ENCODE results near the gene ADGRB3. TPM values are rescaled to one million over a fixed set of nuclear protein-coding genes. Genes with fewer than 3 reads are reported as not detected.

ADGRB3 gene
- total and polyA plus RNA-seq, 7 donors, result 0.60 to 11.5 (median 9.7) TPM; not detected in 1

- TF ChIP-seq EP300 (IDR thresholded peaks at IDR 0.05) (no peak), POLR2A (IDR thresholded peaks at IDR 0.05) (no peak), CTCF (IDR thresholded peaks at IDR 0.05) (no peak), POLR2AphosphoS5 (IDR thresholded peaks at IDR 0.05) (no peak)
- H3K9me3 ChIP-seq, result no peaks in the 10 kb centered on the region
- no peak for DNase-seq
- intact Hi-C loops (cut with DNase I), result no loop called here
- no peak overlapping the region for H3K27ac ChIP-seq
- no peaks in the 10 kb centered on the region for H3K4me1 ChIP-seq
- 74% methylated on average over 3 of the region's 3 CpGs for WGBS, 2 donors
- no peaks in the 10 kb centered on the region for H3K36me3 ChIP-seq
- H3K4me3 ChIP-seq, result no peak overlapping the region
- no peaks in the 10 kb centered on the region for H3K27me3 ChIP-seq
Observed at GRCh38 chr6:68677058-68677457, 42.0 kb downstream of the ADGRB3 start.

- TF ChIP-seq POLR2AphosphoS5 (IDR thresholded peaks at IDR 0.05) (no peak), POLR2A (IDR thresholded peaks at IDR 0.05) (no peak), CTCF (IDR thresholded peaks at IDR 0.05) (no peak), EP300 (IDR thresholded peaks at IDR 0.05) (no peak)
- Histone ChIP-seq H3K27ac (no peak overlapping the region), H3K4me3 (no peak overlapping the region), H3K27me3 (no peaks in the 10 kb centered on the region), H3K36me3 (no peaks in the 10 kb centered on the region), H3K9me3 (no peaks in the 10 kb centered on the region), H3K4me1 (no peaks in the 10 kb centered on the region)
- no peak for DNase-seq
- intact Hi-C loops (cut with DNase I), result no loop called here
- 50 to 68% methylated on average over 2 of the region's 2 CpGs for WGBS, 2 donors
Observed at GRCh38 chr6:68679399-68679798, 44.3 kb downstream of the ADGRB3 start.

- no peak overlapping the region for H3K4me3 ChIP-seq
- no peak for TF ChIP-seq POLR2AphosphoS5 (IDR thresholded peaks at IDR 0.05)
- no peak for TF ChIP-seq CTCF (IDR thresholded peaks at IDR 0.05)
- TF ChIP-seq POLR2A (IDR thresholded peaks at IDR 0.05), result no peak
- TF ChIP-seq EP300 (IDR thresholded peaks at IDR 0.05), result no peak
- H3K4me1 ChIP-seq, result no peaks in the 10 kb centered on the region
- no peaks in the 10 kb centered on the region for H3K27me3 ChIP-seq
- WGBS, 2 donors, result 78 to 86% methylated on average over 2 of the region's 2 CpGs
- H3K27ac ChIP-seq, result no peak overlapping the region
- H3K36me3 ChIP-seq, result no peaks in the 10 kb centered on the region
- intact Hi-C loops (cut with DNase I), result no loop called here
- no peaks in the 10 kb centered on the region for H3K9me3 ChIP-seq
- no peak for DNase-seq
Observed at GRCh38 chr6:68680264-68680663, 45.2 kb downstream of the ADGRB3 start.

- no peak overlapping the region for H3K4me3 ChIP-seq
- H3K27me3 ChIP-seq, result no peaks in the 10 kb centered on the region
- no peaks in the 10 kb centered on the region for H3K36me3 ChIP-seq
- intact Hi-C loops (cut with DNase I), result no loop called here
- H3K4me1 ChIP-seq, result no peaks in the 10 kb centered on the region
- WGBS, 2 donors, result 33 to 72% methylated on average over 1 of the region's 1 CpG
- TF ChIP-seq EP300 (IDR thresholded peaks at IDR 0.05), result no peak
- no peak for TF ChIP-seq POLR2AphosphoS5 (IDR thresholded peaks at IDR 0.05)
- TF ChIP-seq POLR2A (IDR thresholded peaks at IDR 0.05), result no peak
- no peak for DNase-seq
- no peaks in the 10 kb centered on the region for H3K9me3 ChIP-seq
- H3K27ac ChIP-seq, result no peak overlapping the region
Observed at GRCh38 chr6:68689910-68690309, 54.8 kb downstream of the ADGRB3 start.

GRCh38 chr6:68691120-68691519 lies 56.0 kb downstream of the ADGRB3 start:
- Histone ChIP-seq H3K27ac (no peak overlapping the region), H3K4me3 (no peak overlapping the region), H3K36me3 (no peaks in the 10 kb centered on the region), H3K9me3 (no peaks in the 10 kb centered on the region), H3K4me1 (no peaks in the 10 kb centered on the region), H3K27me3 (no peaks in the 10 kb centered on the region)
- intact Hi-C loops (cut with DNase I), result no loop called here
- DNase-seq, result no peak
- WGBS, 2 donors, result 61 to 85% methylated on average over 3 of the region's 3 CpGs
- TF ChIP-seq EP300 (IDR thresholded peaks at IDR 0.05), result no peak
- TF ChIP-seq POLR2A (IDR thresholded peaks at IDR 0.05), result no peak

- Histone ChIP-seq H3K27me3 (no peaks in the 10 kb centered on the region), H3K27ac (no peak overlapping the region), H3K36me3 (no peaks in the 10 kb centered on the region), H3K9me3 (no peaks in the 10 kb centered on the region), H3K4me3 (no peak overlapping the region), H3K4me1 (no peaks in the 10 kb centered on the region)
- 46 to 79% methylated on average over 1 of the region's 1 CpG for WGBS, 2 donors
- TF ChIP-seq EP300 (IDR thresholded peaks at IDR 0.05) (no peak), POLR2A (IDR thresholded peaks at IDR 0.05) (no peak), POLR2AphosphoS5 (IDR thresholded peaks at IDR 0.05) (no peak), CTCF (IDR thresholded peaks at IDR 0.05) (no peak)
- no peak for DNase-seq
- intact Hi-C loops (cut with DNase I), result no loop called here
Observed at GRCh38 chr6:68693271-68693670, 58.2 kb downstream of the ADGRB3 start.

Measured in sigmoid colon (tissue), 7 donors.